ENCODE measurements around the gene AACS. TPM values are rescaled to one million over a fixed set of nuclear protein-coding genes. Genes with fewer than 3 reads are reported as not detected.
A peak's percentile ranks its signal among the peaks of the same experiment; 100 is the strongest.

AACS gene
- total RNA-seq, 1 donor from 2014 or later: 32.5 TPM

DNA sequence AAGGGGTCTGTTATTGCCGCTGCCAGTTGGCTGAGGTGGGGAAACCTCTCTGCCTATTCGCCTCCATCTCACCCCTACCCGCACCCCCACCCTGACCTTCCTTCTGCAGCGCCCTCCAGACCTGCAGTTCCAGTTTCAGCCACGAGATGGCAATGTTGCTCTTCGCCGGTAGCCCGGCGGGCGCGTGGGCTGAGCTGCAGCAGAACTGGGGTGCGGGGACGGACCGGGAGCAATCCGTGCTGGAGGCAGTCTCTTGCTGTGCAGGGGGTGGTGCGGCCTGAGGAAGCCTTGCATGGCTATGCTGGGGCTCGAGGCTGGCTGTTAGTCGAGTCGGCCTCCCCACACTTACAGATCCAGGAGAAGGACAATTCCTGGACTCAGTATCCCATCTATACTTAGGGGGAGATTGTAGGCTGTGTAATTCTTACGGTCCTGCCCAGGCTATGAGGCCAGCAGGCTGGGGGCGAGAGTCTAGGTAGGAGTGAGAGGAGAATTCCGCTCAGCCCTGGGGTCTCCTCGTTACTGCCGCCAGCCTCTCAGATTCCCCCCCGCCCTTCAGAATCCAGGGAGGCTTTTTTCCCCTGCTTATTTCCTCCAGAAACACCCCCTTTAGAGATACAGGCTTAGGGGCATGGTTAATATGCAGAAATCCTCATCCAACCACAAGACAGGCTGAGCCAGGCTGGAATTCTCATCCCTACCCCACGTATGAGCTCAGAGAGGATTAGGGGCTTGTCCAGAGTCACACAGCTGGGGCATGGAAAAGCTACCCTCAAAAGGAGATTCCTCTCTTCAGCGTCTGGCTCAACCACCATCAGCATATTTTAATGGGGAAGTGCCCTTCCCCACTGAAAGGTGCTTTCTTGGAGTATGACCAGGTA, 118.2 kb downstream of the AACS start:
- peaks cover 53% of the 10 kb centered on the region for H3K27me3 ChIP-seq (ENCODE audit: control insufficient read depth, insufficient read depth, low read length)
- H3K36me3 ChIP-seq (ENCODE audit: control insufficient read depth, insufficient read depth, low read length): no peaks in the 10 kb centered on the region
- peak; percentile 21 for DNase-seq (ENCODE audit: low read depth)

DNA sequence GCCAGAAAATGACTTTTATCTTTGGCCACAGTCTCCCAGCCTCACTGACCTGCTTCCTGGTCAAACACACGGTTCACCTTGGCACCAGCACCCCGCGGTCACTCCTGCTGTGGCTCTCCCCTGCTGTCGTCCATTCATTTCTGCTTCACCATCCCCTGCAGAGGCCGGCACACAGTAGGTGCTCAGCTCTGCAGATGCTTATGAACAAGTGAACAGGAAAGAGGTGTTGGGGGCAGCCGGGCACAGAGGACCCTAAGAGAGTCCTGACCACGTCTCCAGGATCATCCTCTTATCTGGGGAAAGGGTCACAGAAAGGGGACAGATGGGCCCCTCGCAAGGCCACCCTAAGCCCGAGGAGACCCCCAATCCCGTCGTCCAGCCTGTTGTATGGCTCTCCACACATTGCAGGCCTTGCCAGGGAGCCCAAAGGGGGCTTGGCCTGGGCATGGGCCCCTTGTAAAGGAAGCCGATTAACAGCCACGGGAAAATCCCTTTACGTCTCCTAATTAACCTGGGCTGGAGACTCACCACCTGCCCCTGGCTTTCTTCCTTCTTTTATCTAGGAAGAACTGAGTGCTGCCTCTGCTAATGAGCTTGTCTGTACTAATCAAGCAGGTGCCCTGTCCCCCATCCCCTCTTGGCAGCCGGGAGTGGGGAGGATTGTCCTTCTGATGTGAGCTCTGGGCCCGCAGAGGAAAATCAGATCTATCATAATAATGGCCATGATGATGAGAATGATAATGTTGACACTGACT, 119.2 kb downstream of the AACS start:
- TF ChIP-seq, protein P1, sequence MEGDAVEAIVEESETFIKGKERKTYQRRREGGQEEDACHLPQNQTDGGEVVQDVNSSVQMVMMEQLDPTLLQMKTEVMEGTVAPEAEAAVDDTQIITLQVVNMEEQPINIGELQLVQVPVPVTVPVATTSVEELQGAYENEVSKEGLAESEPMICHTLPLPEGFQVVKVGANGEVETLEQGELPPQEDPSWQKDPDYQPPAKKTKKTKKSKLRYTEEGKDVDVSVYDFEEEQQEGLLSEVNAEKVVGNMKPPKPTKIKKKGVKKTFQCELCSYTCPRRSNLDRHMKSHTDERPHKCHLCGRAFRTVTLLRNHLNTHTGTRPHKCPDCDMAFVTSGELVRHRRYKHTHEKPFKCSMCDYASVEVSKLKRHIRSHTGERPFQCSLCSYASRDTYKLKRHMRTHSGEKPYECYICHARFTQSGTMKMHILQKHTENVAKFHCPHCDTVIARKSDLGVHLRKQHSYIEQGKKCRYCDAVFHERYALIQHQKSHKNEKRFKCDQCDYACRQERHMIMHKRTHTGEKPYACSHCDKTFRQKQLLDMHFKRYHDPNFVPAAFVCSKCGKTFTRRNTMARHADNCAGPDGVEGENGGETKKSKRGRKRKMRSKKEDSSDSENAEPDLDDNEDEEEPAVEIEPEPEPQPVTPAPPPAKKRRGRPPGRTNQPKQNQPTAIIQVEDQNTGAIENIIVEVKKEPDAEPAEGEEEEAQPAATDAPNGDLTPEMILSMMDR (IDR thresholded peaks at IDR 0.05; ENCODE audit: insufficient read depth, low read length, poor library complexity, severe bottlenecking): no peak
- DNase-seq (ENCODE audit: low read depth): no peak
- Histone ChIP-seq H3K27me3 (ENCODE audit: control insufficient read depth, insufficient read depth, low read length) (peaks cover 58% of the 10 kb centered on the region), H3K36me3 (ENCODE audit: control insufficient read depth, insufficient read depth, low read length) (no peaks in the 10 kb centered on the region), H3K4me3 (ENCODE audit: low read depth, low read length) (no peak overlapping the region)

More for the DNA sequence above, 118.2 kb downstream of the AACS start:
- no peak overlapping the region for H3K4me3 ChIP-seq (ENCODE audit: low read depth, low read length)
- TF ChIP-seq, protein P1 (IDR thresholded peaks at IDR 0.05; ENCODE audit: insufficient read depth, low read length, poor library complexity, severe bottlenecking): peak; percentile 99

DNA sequence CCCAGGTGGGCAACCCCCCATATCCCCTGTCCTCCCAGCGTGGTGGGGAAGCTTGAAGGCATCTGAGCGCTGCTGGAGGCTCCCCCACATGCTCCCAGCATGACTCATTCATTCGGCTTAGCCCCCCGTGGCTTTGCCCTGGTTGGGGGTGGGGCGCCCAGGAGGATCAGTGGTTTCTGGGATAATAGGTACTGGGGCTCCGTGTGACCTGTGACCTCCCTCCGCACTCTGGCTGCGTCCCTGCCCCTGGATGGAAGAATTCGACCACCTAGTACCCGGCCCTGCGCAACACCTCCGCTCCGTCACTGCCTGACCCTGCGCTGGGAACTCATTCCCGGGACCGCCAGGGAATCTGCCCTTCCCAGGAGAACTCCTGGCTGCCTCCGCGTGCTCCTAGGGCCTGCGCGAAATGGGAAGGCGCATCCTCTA, 120.1 kb downstream of the AACS start:
- Histone ChIP-seq H3K36me3 (ENCODE audit: control insufficient read depth, insufficient read depth, low read length) (no peaks in the 10 kb centered on the region), H3K27me3 (ENCODE audit: control insufficient read depth, insufficient read depth, low read length) (peaks cover 66% of the 10 kb centered on the region), H3K4me3 (ENCODE audit: low read depth, low read length) (no peak overlapping the region)
- TF ChIP-seq, protein P1 (IDR thresholded peaks at IDR 0.05; ENCODE audit: insufficient read depth, low read length, poor library complexity, severe bottlenecking): no peak
- DNase-seq (ENCODE audit: low read depth): no peak

DNA sequence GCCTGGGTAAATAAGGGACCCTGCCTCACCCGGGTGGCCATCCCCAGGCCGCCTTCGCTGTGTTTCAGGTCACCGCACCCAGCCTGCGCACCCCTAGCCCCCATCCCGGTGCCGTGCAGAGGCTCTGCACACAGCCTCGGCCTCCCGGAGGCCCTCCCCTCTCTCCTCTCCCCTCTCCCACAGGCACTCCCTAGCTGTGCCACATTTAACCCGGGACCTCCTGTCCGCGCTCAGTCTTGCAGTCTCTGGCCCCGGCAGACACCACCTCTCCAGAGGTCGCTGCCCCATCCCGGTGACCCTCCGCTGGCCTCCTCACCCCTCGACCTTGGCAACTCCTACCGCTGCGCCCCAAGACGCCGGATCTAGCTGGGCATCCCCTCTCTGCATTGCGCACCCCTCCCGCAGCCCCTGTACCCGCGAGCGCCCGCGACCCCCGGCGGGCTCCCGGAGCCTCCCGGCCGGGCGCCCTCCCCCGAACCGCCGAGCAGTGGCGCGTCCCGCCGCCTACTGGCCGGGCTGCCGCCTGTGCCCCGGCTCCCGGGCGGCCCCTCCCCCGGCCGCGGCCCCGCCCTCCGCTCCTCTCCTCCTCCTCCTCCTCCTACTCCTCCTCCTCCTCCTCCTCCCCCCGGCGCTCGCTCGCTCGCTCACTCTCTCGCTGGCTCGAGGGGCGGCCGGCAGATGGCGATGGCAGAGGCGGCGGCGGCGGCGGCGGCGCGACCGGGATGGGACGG, 120.7 kb downstream of the AACS start, which contains the start of gene TMEM132B:
Gene TMEM132B, plus strand, starts transcription at position 647 of the 731 bp plus-strand sequence.
- TF ChIP-seq, protein P1 (IDR thresholded peaks at IDR 0.05; ENCODE audit: insufficient read depth, low read length, poor library complexity, severe bottlenecking): no peak
- Histone ChIP-seq H3K36me3 (ENCODE audit: control insufficient read depth, insufficient read depth, low read length) (no peaks in the 10 kb centered on the region), H3K27me3 (ENCODE audit: control insufficient read depth, insufficient read depth, low read length) (peaks cover 66% of the 10 kb centered on the region), H3K4me3 (ENCODE audit: low read depth, low read length) (peak within 1 kb of the TSS; percentile 29)
- no peak for DNase-seq (ENCODE audit: low read depth)

DNA sequence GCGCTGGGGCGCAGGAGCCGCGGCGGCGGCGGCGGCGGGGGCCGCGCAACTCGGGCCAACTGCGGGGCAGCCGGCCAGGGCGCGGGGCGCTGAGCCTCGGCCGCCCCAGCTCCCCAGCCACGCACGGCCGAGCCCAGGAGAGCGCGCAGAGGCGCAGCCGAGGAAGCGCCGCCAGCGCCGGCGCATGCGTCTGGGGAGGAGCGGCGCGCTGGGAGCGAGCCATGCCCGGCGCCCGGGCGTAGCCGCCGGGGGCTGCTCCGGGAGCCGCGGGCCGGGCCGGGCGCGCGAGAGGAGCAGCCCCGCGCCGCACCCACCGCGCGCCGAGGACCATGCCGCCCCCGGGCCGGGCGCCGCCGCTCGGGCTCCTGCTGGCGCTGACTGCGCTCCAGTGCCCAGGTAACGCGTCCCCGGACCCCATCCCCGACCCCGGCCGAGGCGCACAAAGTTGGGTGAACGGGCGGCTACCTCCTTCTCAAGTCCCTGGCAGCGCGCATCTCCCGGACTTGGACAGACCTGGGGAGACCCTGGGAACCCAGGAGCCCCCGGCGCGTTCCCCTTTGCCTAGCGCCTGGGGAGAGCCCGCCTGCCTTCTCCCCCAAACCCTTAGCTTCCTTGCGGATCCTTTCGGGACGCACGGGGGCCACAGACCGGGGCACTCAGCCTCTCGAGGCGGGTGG, 121.4 kb downstream of the AACS start:
- no peak for DNase-seq (ENCODE audit: low read depth)
- H3K36me3 ChIP-seq (ENCODE audit: control insufficient read depth, insufficient read depth, low read length): no peaks in the 10 kb centered on the region
- TF ChIP-seq, protein P1 (IDR thresholded peaks at IDR 0.05; ENCODE audit: insufficient read depth, low read length, poor library complexity, severe bottlenecking): no peak
- H3K27me3 ChIP-seq (ENCODE audit: control insufficient read depth, insufficient read depth, low read length): peaks cover 69% of the 10 kb centered on the region
- H3K4me3 ChIP-seq (ENCODE audit: low read depth, low read length): peak overlapping the region; percentile 29
